DMS 273 treated with DMSO at 0.1 percent for 48 hours (cell line): ENCODE measurements around the gene NGFR.

Experiments
- DNase-seq: peaks from one replicate; lab custom pipeline; 2025; lab: John Stamatoyannopoulos, UW

Gene NGFR

DNA sequence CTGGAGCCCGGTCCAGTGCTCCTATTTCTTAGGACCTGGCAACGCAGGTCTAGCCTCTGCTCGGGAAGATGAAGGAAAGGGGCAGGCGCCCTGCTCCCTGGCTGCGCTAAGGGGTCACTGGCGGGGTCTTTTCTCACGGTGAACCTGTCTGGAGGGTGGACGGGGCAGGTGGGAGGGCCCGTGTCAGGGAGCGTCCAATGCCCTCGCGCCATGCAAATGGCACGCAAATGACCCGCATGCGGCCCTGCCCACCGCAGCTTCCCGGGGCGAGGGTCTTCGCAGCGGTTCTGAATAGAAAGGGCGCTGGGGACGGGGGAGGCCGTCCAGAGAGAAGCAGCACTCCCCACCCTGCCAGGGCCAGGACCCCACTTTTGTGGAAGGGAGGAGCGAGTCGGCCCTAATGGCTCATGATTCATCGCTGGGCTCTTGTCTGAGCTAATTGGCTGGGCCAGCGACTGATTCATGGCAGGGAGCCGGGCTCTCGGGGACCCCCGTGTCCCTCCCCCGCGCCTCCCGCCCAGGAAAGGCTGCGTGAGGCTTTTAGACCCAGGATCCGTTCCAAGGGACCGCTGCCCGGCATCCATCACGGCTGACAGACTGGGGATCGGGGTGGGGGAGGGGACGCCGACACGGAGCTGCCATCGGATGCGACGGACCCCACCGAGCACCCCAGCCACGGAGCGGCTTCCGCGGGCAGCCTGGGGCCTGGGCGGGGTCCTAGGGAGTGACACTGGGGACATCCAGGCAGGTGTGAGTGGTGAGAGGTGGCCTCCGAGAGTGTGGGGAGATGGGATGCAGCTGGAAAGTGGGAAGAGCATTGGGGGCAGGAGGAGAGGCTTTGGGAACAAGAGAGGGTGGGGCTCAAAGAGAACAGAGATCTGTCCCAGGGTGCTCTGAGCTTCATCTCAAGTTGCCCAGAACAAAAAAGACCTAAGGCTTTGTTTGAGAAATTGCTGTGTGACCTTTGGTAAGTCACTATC, 25.0 kb upstream of the NGFR start:
- DNase-seq: no peak

DNA sequence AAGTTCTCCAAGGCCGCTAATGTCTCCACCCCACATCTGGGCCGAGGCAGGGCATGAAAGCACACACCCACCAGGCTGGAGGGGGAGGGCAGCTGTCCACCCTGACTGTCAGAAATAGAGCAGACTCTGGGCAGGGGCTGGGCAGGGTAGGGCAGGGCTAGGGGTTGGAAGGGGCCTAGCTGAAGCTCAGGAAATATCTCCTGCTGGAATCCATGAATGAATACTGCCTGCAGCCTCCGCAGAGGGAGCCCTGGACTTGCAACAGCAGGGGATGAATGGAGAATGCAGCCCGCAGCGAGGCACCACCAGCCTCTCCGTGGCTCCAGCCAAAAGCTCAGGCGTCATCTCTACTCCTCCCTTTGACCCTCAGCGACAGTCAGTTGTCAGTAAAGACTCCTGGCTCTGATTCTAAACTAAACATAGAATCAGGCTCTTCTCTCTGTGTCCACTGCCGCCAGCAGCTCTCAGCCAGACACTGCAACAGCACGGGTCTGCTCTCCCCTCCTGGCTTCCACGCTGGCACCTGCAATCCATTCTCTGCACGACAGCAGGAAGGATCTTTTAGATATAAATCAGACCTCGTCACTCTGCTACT, 23.9 kb upstream of the NGFR start:
- no peak for DNase-seq

DNA sequence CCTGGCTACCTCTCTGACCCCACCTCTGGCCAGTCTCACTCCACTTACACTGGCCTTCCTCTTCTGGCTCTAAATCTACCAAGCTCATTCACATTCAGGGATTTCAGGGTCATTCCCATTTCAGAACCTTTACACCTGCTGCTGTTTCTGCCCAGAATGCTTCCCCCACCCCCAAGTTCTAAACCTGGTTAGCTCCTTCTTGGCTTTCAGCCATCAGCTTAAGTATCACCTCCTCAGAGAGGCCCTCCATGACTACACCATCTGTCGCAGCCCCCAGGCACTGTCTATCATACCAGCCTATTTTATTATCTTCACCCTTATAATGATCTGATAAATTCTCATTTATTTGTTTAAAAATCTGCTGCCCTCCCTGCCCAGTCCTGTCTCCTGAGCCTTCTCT, 23.3 kb upstream of the NGFR start:
- DNase-seq: no peak

DNA sequence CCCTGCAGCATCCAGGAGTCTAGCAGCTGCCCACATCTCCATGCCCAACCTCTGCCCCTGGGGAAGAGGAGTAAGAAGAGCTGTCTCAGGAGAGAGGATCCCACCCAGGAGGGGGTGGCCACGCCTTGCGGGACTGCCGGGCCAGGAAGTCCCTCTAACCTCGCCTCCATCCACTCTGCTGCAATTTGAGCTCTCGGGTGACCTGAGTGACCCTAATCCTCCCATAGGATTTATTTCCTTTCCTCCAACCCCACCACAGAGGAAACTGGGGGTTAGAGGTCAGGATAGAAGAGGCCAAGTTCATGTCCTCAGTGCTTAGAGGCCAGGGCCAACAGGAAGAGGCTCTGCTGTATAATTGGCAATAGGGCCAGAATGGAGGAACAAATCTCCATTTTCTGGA, 22.6 kb upstream of the NGFR start:
- DNase-seq: no peak

DNA sequence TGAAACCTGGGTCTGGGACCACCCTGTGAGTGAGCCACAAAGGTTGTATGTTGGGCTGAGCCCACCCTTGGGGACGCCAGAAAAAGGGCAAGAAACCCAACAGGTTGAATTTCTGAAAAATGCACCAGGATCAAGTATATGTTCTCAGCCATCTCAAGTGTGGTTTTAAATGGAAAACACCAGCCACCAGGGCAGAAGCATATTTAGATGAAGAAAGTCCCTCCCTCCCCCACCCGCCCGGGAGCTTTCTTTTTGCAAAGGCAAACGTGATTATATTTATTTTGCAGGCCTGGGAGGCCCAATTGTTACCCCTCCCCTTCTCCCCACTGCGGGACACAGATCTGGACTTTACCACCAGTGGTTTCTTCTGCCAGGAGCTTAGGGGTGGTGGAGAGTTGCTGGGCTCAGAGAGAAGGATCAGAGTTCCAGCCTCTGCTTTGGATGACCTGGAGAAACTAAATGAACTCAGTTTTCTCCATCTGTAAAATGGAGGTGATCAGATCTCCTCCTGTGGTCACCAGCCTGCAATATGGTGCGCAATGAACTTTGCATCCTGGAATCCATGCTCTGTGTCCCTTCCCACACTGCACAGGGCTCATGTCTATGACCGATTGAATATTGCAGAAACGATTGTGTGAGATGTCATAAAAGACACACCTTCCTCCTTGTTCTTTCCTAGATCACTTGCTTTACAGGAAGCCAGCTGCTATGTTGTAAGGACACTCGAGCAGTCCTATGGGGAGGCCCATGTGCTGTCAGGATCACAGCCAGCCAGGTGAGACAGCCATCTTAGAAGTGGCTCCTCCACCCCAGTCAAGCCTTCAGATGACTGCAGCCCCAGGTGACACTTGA, 21.0 kb upstream of the NGFR start:
- no peak for DNase-seq

DNA sequence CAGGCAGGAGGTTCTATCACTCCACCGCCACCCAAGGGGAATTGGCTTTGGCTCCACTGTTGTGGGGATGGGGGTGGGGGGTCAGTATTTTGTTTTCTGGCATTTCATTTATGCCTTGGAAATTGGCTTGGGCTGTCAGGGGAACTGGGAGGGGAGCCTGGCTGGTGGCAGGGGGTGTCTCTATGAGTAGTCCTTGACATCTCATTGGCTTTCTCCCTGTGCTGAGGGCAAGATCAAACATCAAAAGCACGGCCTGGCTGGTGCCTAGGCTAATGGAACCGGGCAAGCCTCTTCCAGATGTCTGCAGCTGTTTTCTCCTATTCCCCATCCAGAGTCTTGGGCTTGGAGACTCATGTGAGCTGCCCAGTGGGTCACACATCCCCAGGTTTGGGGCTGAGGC, 17.4 kb upstream of the NGFR start:
- DNase-seq: no peak

DNA sequence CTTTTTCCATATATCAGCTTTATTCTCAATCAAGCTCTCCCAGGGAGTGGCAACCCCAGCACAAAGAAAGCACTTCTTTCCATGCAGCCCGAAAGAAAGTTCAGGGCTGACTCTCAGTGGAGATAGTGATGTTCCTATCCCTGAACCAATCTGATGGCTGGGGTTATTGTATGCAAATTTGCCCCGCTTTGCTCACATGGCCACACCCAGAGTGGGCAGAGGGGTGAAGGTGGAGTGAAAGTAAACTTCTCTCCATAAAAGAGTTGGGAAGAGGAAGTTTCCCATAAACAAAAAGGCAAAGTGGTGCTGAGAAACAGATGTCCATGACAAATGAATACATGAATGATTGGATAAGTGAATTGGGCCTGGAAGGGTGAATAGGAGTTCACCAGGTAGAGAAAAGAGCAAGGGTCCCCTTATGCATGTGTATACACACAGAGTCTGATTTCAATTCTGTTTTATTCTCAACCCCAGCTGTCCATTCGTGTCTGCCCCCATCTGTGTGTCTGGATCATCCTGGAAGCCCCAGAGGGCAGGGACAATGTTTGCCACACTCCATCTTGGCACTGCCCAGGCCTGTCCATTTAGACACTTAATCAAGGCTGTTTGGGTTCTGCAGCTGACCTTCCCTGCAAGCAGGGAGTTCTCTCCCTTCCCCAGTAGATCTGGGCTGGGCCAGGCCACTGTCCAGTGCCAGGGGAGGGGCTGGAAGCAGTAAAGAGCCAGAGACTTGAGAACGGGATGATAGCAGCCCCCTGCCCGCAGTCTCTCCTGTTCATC, 14.1 kb upstream of the NGFR start:
- DNase-seq: no peak

DNA sequence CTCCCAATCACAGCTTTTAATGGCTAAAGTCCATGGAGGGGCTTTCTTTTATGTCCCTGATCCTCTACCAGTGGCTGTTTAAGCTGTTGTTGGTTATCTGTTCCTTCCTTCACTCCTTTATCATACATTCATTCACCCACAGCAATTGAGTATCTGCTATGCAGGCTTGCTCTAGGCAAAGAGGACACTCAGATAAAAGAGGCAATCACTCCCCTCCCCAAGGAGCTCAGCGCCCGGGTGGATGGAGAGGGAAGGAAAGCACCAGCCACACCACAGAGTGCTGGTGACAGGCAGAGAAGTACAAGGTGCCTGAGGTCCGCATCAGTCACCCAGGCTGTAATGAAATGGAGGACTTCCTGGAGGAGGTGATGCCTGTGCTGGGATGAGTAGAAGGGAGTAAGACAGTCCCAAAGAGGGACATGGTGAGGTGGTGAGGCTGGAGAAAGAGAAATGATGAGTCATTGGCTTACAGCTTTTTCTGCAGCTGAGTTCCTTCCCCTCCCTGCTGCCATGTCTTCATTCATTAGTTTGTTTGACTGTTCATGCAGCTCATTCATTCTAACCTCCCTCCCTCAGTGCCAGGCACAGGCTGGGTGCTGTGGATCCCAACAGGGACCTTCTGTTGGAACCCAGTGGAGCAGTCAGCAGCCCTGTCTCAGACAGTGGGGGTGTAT, 12.8 kb upstream of the NGFR start:
- DNase-seq: no peak

DNA sequence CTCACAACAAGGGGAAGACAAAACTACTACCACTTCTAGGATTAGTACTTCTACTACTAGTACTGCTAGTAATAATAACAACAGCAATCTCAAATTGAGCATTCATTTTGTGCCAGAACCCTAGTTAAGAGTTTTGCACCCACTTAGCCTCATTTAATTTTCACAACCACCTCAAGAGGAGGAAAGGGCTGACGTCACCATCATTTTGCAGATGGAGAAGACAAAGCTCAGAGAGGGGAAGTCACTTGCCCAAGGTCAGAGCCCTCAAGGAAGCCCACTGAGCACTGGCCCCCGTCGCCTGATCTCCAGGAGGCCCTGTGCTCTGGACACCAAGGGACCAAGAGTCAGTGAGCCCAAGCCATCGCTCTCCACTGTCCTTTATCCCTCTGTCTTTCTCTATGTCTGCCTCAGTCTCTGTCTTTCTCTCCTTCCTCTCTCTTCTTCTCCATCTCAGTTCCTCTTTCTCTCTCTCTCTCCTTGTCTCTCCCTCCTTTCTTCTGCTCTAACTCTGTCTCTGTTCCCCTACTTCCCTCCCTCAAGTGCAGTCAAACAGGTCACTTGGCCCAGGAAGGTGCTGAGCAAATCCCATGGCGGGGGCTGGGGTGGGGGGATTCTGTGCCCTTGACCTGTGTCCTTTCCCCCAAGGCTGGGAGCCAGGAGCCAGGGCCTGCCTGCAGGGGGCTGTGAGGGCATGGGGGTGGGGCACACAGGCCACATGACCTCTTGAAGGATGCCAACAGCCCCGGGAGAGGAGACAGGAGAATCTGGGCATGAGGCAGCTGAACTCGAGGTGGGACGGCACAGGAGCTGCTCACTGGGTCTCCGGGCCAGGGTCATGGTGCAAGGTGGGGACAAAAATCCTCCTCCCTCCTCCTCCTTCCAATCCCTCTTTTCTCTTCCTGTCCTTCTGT, 11.2 kb upstream of the NGFR start:
- DNase-seq: no peak

DNA sequence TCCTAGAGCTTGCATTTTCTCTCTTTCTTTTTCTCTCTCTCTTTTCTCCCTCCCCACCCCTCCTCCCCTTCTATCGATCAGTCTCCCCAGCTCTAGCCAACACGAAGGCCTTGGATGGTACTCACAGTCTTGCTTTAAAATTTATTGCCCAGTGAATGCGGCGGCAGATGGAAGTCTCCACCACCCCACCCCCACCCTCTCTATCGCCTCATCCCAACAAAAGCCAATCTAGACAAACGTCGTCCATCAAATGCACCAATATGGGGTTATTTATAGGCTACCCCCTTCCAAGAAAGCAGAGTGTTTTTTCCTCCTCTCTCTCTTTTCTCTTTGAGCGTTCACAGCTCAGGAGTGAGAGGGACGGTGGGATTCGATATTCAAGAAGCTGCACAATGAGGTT, 10.5 kb upstream of the NGFR start:
- DNase-seq: no peak

DNA sequence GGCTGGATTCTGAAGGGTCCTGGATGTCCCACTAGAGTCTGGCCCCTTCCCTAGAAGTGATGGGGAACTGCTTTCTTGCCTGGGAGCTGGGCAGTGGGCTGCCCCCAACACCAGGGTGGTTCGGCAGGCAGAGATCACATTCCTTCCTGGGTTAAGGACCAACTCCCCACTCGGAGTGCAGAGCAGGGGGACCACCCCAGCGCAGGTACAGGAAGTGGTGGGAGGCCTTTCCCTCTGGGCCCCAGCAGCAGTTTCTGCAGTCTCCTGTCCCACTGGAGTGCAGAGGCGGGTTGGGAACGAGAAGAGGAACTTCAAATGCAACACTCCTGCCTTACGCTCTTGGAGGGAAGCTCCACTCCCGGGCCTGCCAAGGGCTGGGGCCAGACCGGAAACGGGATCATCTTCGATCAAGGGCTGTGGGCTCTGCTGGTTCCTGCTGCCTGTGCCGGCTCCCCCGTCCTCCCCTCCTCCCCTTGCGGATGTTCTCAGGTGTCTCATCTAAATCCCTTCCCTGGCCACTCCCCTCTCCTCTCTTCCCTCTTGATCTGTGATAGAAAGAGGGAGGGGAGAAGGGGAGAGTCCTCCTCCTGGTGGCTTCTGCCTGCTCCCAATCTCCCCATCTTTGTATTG, 9.0 kb upstream of the NGFR start:
- DNase-seq: no peak

DNA sequence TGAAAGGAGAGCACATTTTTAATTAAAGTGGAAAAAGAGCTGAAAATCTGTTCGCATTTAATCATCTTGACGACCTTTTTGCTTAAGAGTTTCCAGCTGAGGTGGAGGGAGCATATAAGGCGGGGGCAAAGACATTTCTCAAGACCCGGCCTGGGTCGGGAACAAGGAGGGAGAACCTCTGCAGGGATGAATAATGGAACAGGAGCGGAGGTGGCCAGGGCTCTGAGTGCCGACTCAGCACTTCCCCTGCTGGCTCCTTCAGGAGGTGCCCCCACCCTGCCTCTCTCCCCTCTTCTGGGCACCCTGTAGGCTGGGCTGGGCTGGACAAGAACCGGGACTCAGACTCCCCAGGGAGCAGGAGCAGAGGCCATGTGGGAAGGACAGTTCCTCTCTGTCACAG, 7.9 kb upstream of the NGFR start:
- no peak for DNase-seq

DNA sequence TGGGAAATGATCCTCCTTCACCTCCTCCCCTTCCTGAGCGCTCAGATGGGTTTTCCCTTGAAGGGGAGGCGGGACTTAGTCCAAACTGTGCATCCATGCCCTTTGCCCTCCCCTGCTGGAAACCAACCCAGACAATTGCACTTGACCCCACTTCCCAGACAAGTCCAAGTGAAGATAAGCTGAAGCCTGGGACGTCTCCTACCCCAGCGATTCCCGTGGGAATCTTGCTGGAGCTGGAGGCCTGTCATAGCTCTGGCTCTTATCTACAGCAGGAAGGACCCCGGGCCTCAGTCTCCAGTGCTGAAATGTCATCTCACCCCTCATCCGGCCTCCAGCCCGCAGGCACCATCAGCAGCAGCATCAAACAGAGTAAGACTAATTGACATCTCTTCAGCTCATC, 6.5 kb upstream of the NGFR start:
- no peak for DNase-seq

DNA sequence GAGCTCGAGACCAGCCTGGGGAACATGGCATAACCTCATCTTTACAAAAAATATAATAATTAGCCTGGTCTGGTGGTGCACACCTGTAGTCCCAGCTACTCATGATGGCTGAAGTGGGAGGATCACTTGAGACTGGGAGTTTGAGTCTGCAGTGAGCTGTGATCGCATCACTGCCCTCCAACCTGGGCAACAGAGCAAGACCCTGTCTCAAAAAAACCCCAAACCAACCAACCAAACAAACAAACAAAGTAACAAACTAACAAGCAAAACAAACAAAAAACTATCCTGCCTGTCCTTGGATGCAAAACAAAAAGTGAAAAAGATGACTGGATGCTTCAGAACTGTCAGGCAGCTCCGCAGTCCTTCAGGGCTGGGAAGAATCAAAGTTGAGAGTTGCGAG, 5.7 kb upstream of the NGFR start:
- DNase-seq: no peak

DNA sequence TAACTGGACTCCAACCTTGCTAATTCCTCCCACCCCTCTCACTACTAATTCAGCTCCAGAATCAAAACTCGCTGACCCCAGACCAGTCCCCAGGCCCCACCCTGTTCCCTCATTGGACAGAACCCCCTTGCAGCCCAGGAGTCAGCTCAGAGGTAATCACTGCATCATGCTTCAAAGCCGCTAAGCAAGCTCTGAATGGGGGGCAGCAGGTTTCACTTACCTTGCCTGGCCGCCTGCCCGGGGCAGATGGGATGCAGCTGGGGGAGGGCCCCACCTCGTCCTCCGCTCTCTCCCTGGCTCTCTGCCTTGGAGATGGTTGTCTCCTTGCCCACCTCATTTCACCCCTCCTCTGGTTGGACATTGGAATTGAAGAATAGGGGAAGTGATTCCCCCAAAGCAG, 4.8 kb upstream of the NGFR start:
- no peak for DNase-seq

DNA sequence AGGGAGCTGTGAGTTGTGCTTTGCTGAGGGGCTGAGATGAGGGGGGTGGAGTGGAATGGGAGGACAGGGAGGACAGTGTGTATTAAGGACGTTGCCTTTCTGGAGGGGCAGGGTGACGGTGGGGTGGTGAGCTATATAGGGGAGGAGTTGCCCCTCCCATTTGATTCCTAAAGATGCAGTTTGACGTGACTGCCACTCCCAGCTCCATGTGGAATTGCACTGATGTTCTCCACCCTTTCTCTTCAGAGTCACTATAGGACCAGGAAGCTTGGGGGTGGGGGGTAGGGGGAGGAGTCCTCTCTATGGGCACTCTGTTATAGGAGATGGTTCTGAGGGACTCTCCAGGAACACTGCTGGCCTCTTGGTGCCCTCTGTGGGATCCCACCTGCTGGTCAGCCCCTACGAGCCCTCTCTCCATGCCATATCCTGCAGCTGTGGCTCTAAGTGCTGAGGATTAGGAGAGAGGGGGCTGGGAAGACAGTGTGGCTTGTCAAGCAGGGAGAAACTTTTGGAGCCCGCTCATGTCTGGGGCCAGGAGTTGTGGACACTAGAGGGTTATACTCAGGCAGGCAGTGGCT, 3.8 kb upstream of the NGFR start:
- DNase-seq: no peak

DNA sequence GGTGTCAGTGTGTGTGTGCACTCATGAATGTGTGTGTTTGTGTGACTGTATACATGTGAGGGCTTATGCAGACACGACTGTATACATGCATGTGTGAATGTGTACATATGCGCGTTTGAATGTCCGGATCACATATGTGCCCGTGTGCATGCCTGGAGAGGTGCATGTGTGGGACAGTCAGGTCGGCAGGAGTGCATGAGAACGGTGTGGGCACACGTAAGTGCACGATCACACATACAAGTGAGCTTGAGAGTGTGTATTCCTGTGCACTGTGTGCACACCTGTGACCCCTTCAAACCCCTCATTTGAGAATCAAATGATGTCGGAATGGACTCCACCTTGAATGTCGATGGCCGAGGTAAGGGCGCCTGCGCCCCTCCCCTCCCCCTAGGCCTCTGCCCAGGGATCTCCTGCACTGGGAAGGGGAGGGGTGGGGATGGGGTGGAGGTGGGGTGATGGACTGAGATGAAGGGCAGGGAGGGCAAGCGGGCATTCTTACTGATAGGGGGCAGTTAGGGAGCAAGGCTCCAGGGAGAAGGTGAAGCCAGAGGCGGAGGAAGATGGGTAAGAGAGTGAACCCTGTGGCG, 601 bp upstream of the NGFR start:
- no peak for DNase-seq

DNA sequence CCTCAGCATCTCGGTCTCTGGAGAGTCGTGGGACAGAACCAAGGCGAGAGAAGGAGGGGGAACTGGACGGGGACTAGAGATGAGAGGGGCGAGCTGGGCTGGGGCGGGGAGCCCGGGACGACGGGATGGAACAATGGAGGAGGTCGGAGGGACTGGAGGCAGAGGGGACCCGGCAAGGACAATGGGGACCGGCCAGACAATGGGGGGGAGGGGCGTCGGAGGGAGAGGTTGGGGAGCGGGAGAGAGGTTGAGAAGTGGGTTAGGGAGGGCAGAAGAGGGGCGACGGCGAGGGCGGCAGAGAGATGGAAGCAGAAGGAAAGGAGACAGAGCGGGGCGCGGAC, 719 bp downstream of the NGFR start:
- no peak for DNase-seq

DNA sequence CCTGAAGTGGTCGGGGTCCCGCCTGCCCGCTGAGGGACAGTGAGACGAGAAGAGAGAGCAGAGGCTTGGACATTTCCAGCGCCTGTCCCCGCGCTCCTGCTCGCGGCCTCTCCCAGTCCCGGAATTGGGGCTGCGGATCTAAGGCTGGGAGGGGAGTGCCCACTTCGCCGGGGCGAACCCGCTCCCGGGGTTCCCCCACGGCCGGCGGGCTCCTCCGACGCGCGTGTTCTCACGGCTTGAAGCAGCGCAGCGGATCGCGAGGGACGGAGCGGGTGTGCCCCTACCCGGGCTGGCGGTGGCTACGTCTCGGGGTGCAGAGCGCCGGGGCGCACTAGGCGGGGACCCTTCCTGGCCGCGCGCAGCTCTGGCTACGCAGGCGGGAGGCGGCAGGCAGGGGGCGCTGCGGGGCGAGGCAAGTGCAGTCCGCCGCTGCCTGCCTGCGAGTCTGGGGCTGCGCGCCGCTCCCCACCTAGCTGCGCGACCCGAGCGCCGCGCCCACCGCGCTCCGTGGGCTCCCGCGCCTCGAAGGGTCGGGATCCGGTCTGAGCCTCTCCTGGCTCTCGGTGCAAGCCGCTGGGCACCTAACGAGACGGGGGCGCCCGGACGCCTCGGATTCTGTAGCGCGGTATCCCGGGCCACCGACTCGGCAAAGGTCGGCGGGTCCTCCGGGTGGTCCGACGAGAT, 1.2 kb downstream of the NGFR start:
- DNase-seq: no peak
